ENCODE data around the gene DUSP12.

Gene DUSP12

GRCh38 chr1:161728376-161729226 lies 21.0 kb upstream of the DUSP12 start:
- Histone ChIP-seq H3K4me3 (ENCODE audit: low read length) (no peak overlapping the region), H3K9me3 (ENCODE audit: control insufficient read depth, insufficient read depth, low read length) (no peaks in the 10 kb centered on the region), H3K27me3 (ENCODE audit: control insufficient read depth, insufficient read depth, low read length) (peaks cover 16% of the 10 kb centered on the region; the same call in 1 of the 2 replicates), H3K36me3 (ENCODE audit: control insufficient read depth, insufficient read depth, low read length) (no peaks in the 10 kb centered on the region), H3K27ac (ENCODE audit: low read length) (no peak overlapping the region), H3K4me1 (ENCODE audit: control insufficient read depth, insufficient read depth, low read length) (no peaks in the 10 kb centered on the region)
- DNase-seq (ENCODE audit: low read depth, low spot score): no peak
- WGBS (ENCODE audit: insufficient coverage, insufficient read length): no CpG with 5 or more reads among the region's 7 CpGs

- no peak for DNase-seq (ENCODE audit: low read depth, low spot score)
- H3K4me1 ChIP-seq (ENCODE audit: control insufficient read depth, insufficient read depth, low read length): no peaks in the 10 kb centered on the region
Observed at GRCh38 chr1:161730050-161730564, 19.5 kb upstream of the DUSP12 start.

GRCh38 chr1:161731241-161731640 lies 18.3 kb upstream of the DUSP12 start:
- Histone ChIP-seq H3K27ac (ENCODE audit: low read length) (no peak overlapping the region), H3K36me3 (ENCODE audit: control insufficient read depth, insufficient read depth, low read length) (no peaks in the 10 kb centered on the region), H3K4me3 (ENCODE audit: low read length) (no peak overlapping the region), H3K4me1 (ENCODE audit: control insufficient read depth, insufficient read depth, low read length) (no peaks in the 10 kb centered on the region), H3K27me3 (ENCODE audit: control insufficient read depth, insufficient read depth, low read length) (peaks cover 1% of the 10 kb centered on the region; the same call in 1 of the 2 replicates), H3K9me3 (ENCODE audit: control insufficient read depth, insufficient read depth, low read length) (no peaks in the 10 kb centered on the region)
- no peak for DNase-seq (ENCODE audit: low read depth, low spot score)
- no CpG with 5 or more reads among the region's 6 CpGs for WGBS (ENCODE audit: insufficient coverage, insufficient read length)

More at GRCh38 chr1:161730050-161730564, 19.5 kb upstream of the DUSP12 start:
- WGBS (ENCODE audit: insufficient coverage, insufficient read length): no CpG with 5 or more reads among the region's 6 CpGs
- peaks cover 11% of the 10 kb centered on the region; the same call in 1 of the 2 replicates for H3K27me3 ChIP-seq (ENCODE audit: control insufficient read depth, insufficient read depth, low read length)
- H3K36me3 ChIP-seq (ENCODE audit: control insufficient read depth, insufficient read depth, low read length): no peaks in the 10 kb centered on the region
- H3K27ac ChIP-seq (ENCODE audit: low read length): no peak overlapping the region
- no peak overlapping the region for H3K4me3 ChIP-seq (ENCODE audit: low read length)
- no peaks in the 10 kb centered on the region for H3K9me3 ChIP-seq (ENCODE audit: control insufficient read depth, insufficient read depth, low read length)

GRCh38 chr1:161731981-161732718 lies 17.4 kb upstream of the DUSP12 start:
- WGBS (ENCODE audit: insufficient coverage, insufficient read length): no CpG with 5 or more reads among the region's 5 CpGs
- DNase-seq (ENCODE audit: low read depth, low spot score): no peak
- no peak overlapping the region for H3K27ac ChIP-seq (ENCODE audit: low read length)
- H3K4me3 ChIP-seq (ENCODE audit: low read length): no peak overlapping the region
- H3K4me1 ChIP-seq (ENCODE audit: control insufficient read depth, insufficient read depth, low read length): peaks cover 1% of the 10 kb centered on the region; the same call in 1 of the 2 replicates
- H3K36me3 ChIP-seq (ENCODE audit: control insufficient read depth, insufficient read depth, low read length): no peaks in the 10 kb centered on the region
- H3K9me3 ChIP-seq (ENCODE audit: control insufficient read depth, insufficient read depth, low read length): no peaks in the 10 kb centered on the region
- H3K27me3 ChIP-seq (ENCODE audit: control insufficient read depth, insufficient read depth, low read length): no peaks in the 10 kb centered on the region

GRCh38 chr1:161733526-161733925 lies 16.1 kb upstream of the DUSP12 start:
- Histone ChIP-seq H3K4me1 (ENCODE audit: control insufficient read depth, insufficient read depth, low read length) (peaks cover 1% of the 10 kb centered on the region; the same call in 1 of the 2 replicates), H3K4me3 (ENCODE audit: low read length) (no peak overlapping the region), H3K36me3 (ENCODE audit: control insufficient read depth, insufficient read depth, low read length) (no peaks in the 10 kb centered on the region), H3K27me3 (ENCODE audit: control insufficient read depth, insufficient read depth, low read length) (no peaks in the 10 kb centered on the region), H3K27ac (ENCODE audit: low read length) (no peak overlapping the region), H3K9me3 (ENCODE audit: control insufficient read depth, insufficient read depth, low read length) (no peaks in the 10 kb centered on the region)
- no CpG with 5 or more reads among the region's 1 CpG for WGBS (ENCODE audit: insufficient coverage, insufficient read length)
- no peak for DNase-seq (ENCODE audit: low read depth, low spot score)

GRCh38 chr1:161735837-161736236 lies 13.7 kb upstream of the DUSP12 start:
- Histone ChIP-seq H3K4me3 (ENCODE audit: low read length) (no peak overlapping the region), H3K9me3 (ENCODE audit: control insufficient read depth, insufficient read depth, low read length) (no peaks in the 10 kb centered on the region), H3K27me3 (ENCODE audit: control insufficient read depth, insufficient read depth, low read length) (no peaks in the 10 kb centered on the region), H3K36me3 (ENCODE audit: control insufficient read depth, insufficient read depth, low read length) (no peaks in the 10 kb centered on the region), H3K27ac (ENCODE audit: low read length) (no peak overlapping the region), H3K4me1 (ENCODE audit: control insufficient read depth, insufficient read depth, low read length) (peaks cover 1% of the 10 kb centered on the region; the same call in 1 of the 2 replicates)
- no peak for DNase-seq (ENCODE audit: low read depth, low spot score)
- no CpG with 5 or more reads among the region's 3 CpGs for WGBS (ENCODE audit: insufficient coverage, insufficient read length)

GRCh38 chr1:161736335-161736969 lies 13.1 kb upstream of the DUSP12 start:
- H3K27ac ChIP-seq (ENCODE audit: low read length): no peak overlapping the region
- no peaks in the 10 kb centered on the region for H3K9me3 ChIP-seq (ENCODE audit: control insufficient read depth, insufficient read depth, low read length)
- no peak overlapping the region for H3K4me3 ChIP-seq (ENCODE audit: low read length)
- DNase-seq (ENCODE audit: low read depth, low spot score): no peak
- no peaks in the 10 kb centered on the region for H3K27me3 ChIP-seq (ENCODE audit: control insufficient read depth, insufficient read depth, low read length)
- no peaks in the 10 kb centered on the region for H3K36me3 ChIP-seq (ENCODE audit: control insufficient read depth, insufficient read depth, low read length)
- H3K4me1 ChIP-seq (ENCODE audit: control insufficient read depth, insufficient read depth, low read length): peaks cover 1% of the 10 kb centered on the region; the same call in 1 of the 2 replicates
- no CpG with 5 or more reads among the region's 4 CpGs for WGBS (ENCODE audit: insufficient coverage, insufficient read length)

- H3K36me3 ChIP-seq (ENCODE audit: control insufficient read depth, insufficient read depth, low read length): no peaks in the 10 kb centered on the region
- no peak overlapping the region for H3K4me3 ChIP-seq (ENCODE audit: low read length)
- H3K27me3 ChIP-seq (ENCODE audit: control insufficient read depth, insufficient read depth, low read length): no peaks in the 10 kb centered on the region
- no peak overlapping the region for H3K27ac ChIP-seq (ENCODE audit: low read length)
- DNase-seq (ENCODE audit: low read depth, low spot score): no peak
- no peaks in the 10 kb centered on the region for H3K9me3 ChIP-seq (ENCODE audit: control insufficient read depth, insufficient read depth, low read length)
- WGBS (ENCODE audit: insufficient coverage, insufficient read length): no CpG with 5 or more reads among the region's 2 CpGs
- peaks cover 1% of the 10 kb centered on the region; the same call in 1 of the 2 replicates for H3K4me1 ChIP-seq (ENCODE audit: control insufficient read depth, insufficient read depth, low read length)
Observed at GRCh38 chr1:161737625-161738024, 12.0 kb upstream of the DUSP12 start.

- Histone ChIP-seq H3K27ac (ENCODE audit: low read length) (no peak overlapping the region), H3K4me3 (ENCODE audit: low read length) (no peak overlapping the region), H3K27me3 (ENCODE audit: control insufficient read depth, insufficient read depth, low read length) (no peaks in the 10 kb centered on the region), H3K9me3 (ENCODE audit: control insufficient read depth, insufficient read depth, low read length) (no peaks in the 10 kb centered on the region), H3K4me1 (ENCODE audit: control insufficient read depth, insufficient read depth, low read length) (peaks cover 1% of the 10 kb centered on the region; the same call in 1 of the 2 replicates), H3K36me3 (ENCODE audit: control insufficient read depth, insufficient read depth, low read length) (no peaks in the 10 kb centered on the region)
- DNase-seq (ENCODE audit: low read depth, low spot score): no peak
- no CpG with 5 or more reads among the region's 4 CpGs for WGBS (ENCODE audit: insufficient coverage, insufficient read length)
Observed at GRCh38 chr1:161738627-161739287, 10.8 kb upstream of the DUSP12 start.

Data from iPS DF 6.9 (cell line).